HEK293T (cell line): ENCODE results near the gene TGM4.

Experiments used
- BHLHE40 ChIP-seq: fragments of 450-650 bp; IDR thresholded peaks from 2 replicates; pipeline ENCODE4 v1.6.1; 2016; ENCODE audit warnings: mild to moderate bottlenecking, moderate library complexity, borderline replicate concordance
- FOXM1 ChIP-seq: fragments of 450-650 bp; IDR thresholded peaks from 2 replicates; pipeline ENCODE4 v1.6.1; 2017; ENCODE audit warnings: mild to moderate bottlenecking, borderline replicate concordance
- L3MBTL2 ChIP-seq: fragments of 450-650 bp; conservative IDR thresholded peaks from 2 replicates; pipeline ENCODE4 v1.6.1; 2016; ENCODE audit warnings: mild to moderate bottlenecking
- LEF1 ChIP-seq: fragments of 450-650 bp; IDR thresholded peaks from 2 replicates; pipeline ENCODE4 v1.6.1; 2017; ENCODE audit warnings: mild to moderate bottlenecking, borderline replicate concordance
- NFRKB ChIP-seq: fragments of 450-650 bp; IDR thresholded peaks from 2 replicates; pipeline ENCODE4 v1.6.1; 2016; ENCODE audit warnings: mild to moderate bottlenecking, moderate library complexity
- TF ChIP-seq, protein P1 (sequence below): fragments of 450-650 bp; IDR thresholded peaks from 2 replicates; pipeline ENCODE4 v1.6.1; 2016

- no peak for TF ChIP-seq FOXM1
- TF ChIP-seq, protein P1, sequence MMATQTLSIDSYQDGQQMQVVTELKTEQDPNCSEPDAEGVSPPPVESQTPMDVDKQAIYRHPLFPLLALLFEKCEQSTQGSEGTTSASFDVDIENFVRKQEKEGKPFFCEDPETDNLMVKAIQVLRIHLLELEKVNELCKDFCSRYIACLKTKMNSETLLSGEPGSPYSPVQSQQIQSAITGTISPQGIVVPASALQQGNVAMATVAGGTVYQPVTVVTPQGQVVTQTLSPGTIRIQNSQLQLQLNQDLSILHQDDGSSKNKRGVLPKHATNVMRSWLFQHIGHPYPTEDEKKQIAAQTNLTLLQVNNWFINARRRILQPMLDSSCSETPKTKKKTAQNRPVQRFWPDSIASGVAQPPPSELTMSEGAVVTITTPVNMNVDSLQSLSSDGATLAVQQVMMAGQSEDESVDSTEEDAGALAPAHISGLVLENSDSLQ = no peak
- no peak for TF ChIP-seq BHLHE40
- no peak for TF ChIP-seq L3MBTL2
- TF ChIP-seq NFRKB = no peak
- no peak for TF ChIP-seq LEF1
Measured at GRCh38 chr3:44918581-44918980, 44.2 kb downstream of the TGM4 start.
